GM18870 (cell line): ENCODE data around the gene UBE2I.

ENCODE experiments used
- ATAC-seq: cut with Tn5 transposase; IDR thresholded peaks from one replicate; pipeline ENCODE4 v1.9.1; 2021; ENCODE audit warnings: moderate library complexity; ENCODE audit not compliant: unreplicated experiment

Gene UBE2I

GRCh38 chr16:1341495-1342420 lies 32.3 kb downstream of the UBE2I start:
- no peak for ATAC-seq

- ATAC-seq: peak; percentile 83
Observed at GRCh38 chr16:1342526-1343427, 33.3 kb downstream of the UBE2I start.

DNA sequence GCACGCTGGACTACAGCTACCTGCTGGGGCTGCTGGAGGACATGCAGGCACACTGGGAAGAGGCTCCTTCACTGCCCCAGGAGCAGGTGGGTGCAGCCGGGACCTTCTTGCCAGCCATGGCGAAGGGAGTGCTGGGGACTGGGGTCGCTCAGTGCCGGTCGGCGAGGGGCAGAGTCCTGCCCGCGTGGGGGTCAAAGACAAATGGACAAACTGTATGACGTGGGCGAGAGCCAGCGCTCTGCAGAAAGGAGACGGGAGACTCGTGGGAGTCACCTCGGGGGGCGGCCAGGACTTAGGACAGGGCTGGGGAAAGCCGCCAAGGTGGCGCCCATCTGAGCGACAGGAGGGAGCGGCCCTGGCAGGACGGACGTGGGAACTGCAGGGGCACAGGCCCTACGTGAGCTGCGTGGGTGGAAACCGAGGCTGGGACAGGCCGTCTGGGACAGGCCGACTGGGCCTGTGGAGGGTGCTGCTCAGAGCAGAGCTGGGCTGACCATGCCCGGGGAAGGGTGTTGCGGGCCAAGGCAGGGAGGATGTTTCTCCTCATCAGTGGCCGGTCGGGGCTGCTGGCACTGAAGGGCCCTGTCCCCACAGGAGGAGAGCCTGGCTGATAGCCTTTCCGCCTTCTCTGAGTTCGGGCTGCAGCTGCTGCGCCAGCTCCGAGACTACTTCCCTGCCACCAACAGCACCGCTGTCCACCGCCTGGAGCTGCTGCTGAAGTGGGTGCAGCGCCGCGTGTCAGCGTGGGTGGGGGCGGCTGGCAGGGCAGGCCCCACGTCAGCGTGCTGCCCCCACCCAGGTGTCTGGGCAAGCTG lies 34.2 kb downstream of the UBE2I start:
- no peak for ATAC-seq

DNA sequence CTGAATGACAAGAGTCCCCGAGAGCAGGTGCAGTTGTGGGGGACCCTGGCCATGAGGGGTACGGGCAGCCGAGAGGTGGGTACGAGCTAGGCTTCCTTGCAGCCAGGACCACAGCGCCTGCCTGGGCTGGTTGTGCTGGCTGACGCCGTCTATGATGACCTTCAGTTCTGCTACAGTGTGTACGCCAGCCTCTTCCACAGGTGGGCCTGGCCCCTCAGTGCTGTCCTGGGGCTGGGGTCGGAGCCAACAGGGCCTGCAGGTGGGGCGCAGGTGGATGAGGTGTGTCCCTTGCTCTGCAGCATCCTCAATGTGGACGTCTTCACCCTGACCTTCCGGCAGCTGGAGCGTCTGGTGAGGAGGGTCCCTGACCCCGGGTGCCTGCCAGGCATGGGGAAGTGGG lies 35.1 kb downstream of the UBE2I start:
- ATAC-seq: no peak

DNA sequence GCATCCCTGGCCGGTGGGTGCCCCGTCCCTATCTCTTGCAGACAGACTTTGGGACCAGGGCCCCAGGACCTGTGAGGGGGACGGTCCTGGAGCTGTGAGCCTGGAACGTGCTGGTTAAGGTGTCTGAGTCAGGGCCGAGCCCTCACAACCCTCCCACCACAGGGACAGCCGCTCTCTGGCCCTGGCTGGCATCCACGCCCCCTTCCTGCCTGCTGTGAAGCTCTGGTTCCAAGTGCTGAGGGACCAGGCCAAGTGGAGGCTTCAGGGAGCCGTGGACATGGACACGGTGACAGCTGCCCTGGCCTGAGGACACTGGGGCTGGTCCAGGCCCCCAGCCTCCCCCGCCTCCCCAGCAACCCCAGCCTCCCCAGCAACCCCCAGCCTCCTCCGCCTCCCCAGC lies 35.7 kb downstream of the UBE2I start:
- no peak for ATAC-seq

- no peak for ATAC-seq
Observed at GRCh38 chr16:1345651-1346421, 36.4 kb downstream of the UBE2I start.

DNA sequence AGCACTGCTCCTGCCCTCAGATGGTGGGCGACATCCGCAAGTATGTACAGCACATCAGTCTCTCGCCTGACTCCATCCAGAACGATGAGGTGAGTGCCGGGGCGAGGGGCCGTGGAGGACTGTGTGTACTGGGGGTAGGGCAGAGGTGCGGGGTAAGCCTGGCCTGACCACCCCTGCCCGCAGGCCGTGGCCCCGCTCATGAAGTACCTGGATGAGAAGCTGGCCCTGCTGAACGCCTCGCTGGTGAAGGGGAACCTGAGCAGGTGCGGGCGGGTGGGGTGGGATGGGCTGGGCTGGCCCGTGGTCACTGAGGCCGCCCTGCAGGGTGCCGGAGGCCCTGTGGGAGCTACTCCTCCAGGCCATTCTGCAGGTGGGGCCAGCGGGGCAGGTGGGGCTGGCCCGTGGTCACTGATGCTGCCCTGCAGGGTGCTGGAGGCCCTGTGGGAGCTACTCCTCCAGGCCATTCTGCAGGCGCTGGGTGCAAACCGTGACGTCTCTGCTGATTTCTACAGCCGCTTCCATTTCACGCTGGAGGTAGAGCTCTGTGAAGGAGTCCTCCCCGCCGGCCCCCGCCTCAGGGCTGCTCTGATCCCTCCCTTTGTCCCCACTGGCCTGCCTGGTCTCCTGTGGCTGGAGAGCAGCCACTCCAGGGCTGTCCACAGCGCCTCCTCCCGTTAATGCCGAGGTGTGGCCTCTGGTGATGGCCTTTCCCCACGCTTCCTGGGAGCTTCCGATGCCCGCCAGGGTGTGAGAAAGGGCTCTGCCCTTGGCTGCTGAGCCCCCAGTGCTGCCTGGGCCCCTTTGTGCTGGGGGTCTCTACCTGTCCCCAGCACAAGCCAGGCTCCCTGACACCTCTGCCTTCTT lies 37.2 kb downstream of the UBE2I start:
- no peak for ATAC-seq

GRCh38 chr16:1347286-1347855 lies 37.9 kb downstream of the UBE2I start:
- no peak for ATAC-seq

GRCh38 chr16:1347962-1348361 lies 38.5 kb downstream of the UBE2I start:
- no peak for ATAC-seq

GRCh38 chr16:1348441-1348840 lies 39.0 kb downstream of the UBE2I start:
- no peak for ATAC-seq

- no peak for ATAC-seq
Observed at GRCh38 chr16:1348926-1349325, 39.5 kb downstream of the UBE2I start.

GRCh38 chr16:1349351-1349750 lies 39.9 kb downstream of the UBE2I start:
- no peak for ATAC-seq

DNA sequence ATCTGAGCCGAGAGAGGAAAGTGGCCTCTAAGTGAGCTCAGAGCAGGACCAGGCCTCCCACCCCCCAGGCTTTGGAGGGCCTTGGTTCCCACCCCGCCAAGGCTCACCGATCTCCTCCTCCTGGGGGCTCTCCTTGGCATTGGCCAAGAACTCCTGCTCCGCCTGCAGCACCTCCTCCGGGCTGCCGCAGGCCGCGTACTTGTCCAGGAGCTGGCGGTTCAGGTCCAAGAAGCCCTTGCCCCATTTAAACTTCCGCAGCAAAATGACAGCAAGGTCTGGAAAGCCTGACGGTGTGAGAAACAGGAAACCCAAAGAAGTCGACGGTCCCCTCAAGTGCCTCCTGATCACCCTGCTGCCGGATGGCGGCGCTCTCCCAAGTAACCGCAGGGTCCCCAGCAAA lies 40.5 kb downstream of the UBE2I start:
- no peak for ATAC-seq

DNA sequence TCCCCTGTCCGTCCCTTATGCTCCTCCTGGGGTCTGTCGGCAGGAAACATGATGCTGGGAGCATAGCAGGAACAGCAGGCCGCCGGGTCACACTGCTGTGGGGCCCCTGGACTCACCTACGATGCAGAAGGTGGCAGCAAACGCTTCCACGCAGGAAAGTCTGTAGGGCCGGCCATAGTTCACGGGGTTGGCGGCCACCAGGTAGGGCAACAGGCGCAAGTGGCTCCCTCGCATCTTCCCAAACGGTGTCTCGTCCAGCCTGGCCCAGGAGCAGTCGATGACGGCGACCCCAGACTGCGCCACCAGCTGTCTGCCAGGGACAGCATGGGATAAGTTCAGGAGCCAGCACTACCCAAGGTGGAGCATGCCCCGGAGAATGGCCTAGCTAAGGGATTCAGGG lies 41.3 kb downstream of the UBE2I start:
- no peak for ATAC-seq

DNA sequence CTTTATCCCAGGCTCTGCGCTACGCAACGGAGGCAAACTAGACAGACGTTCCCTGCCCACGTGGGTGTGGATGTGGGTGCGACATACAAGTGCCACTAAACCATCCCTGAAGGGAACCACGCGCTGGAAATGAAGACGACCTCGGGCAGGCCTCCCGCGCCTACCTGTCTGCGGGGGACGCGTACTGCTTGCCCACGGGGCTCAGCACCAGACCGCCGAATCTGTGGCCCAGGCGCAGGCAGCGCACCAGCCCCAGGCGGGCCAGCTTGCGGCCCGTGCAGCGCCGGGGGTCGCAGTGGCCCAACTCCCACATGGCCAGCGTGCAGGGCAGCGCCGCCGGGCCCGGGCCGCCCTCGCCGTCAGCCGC lies 41.8 kb downstream of the UBE2I start:
- ATAC-seq: peak; percentile 11

DNA sequence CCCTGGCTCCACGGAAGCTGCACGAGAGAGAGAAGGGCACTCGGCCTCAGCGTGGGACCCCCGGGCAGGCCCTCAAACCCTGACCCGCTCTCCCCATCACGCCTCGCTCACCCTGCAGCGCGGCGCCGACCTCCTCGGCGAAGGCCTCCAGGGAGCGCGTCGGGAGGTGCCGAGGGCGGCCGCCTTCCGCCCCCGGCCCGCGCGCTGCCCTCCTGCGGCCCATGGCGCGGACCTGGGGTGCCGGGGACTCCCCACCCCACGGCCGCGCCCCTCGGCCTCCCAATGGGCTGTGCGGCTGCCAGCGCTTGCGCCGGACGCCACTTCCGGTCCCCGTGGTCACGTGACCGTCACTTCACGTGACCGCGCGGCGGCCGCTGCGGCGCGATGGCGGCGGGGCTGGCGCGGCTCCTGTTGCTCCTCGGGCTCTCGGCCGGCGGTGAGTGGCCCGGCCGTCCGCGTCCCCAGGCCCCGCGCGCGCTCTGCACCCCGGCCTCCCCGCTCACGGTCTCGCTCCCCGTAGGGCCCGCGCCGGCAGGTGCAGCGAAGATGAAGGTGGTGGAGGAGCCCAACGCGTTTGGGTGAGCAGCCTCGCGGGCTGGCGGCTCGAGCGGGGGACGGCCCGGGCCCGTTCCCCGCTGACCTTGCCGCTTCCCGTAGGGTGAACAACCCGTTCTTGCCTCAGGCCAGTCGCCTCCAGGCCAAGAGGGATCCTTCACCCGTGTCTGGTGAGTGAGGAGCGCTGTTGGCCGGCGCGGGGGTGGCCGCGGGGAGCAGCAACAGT lies 42.3 kb downstream of the UBE2I start, which contains the start of the genes GNPTG and TSR3:
Gene GNPTG, plus strand, starts transcription at position 350 of the 781 bp plus-strand sequence. Its CDS starts 35 bp downstream, at position 385.
Gene TSR3, minus strand, starts transcription at position 297 of the 781 bp plus-strand sequence. Its CDS starts 74 bp downstream, at position 223.
- ATAC-seq: peak; percentile 40

DNA sequence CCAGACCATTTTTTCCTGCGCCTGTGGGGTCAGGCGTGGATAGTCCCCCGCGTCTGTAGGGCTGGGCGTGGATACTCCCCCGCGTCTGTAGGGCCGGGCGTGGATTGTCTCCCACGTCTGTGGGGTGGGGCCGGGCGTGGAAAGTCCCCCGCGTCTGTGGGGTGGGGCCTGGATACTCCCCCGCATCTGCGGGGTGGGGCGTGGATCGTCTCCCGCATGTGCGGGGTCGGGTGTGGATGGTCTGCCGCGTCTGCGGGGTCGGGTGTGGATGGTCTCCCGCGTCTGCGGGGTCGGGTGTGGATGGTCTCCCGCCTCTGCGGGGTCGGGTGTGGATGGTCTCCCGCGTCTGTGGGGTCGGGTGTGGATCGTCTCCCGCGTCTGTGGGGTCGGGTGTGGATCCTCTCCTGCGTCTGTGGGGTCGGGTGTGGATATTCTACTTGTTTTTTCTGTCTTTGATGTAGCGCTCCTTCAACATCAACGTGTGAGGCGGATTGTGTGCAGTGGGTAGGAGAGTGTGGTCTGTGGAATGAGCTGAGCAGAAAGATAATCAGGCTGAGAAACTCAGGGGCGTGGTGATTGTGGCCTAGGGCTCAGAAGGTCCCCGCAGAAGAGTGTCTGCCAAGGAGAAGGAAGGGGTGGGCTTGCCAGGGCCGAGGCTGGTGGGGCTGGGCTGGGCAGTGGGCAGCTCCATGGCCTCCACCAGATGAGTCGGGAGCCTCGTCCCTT lies 45.5 kb downstream of the UBE2I start:
- no peak for ATAC-seq
